ENCODE results near the gene GORAB.

DNA sequence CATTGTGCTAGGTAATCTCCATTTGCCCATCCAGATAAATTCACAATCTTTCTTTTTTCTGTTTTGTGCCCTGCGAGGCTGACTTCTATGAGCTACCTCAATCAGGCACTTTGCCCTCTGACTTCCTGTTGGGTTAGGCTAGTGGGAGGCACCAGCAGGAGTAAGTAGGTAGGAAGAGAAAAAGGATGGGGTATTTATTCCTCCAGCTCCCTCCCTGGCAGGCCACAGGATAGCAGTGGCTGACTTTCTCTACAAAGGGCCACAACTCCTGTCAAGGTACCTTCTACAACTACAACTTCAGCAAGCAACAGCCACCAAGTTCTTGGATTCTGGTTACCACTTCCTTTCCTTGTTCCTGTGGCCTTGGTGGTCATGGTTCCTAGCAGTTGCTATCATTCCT is 18.8 kb upstream of the GORAB start:
- TF ChIP-seq, protein P1, sequence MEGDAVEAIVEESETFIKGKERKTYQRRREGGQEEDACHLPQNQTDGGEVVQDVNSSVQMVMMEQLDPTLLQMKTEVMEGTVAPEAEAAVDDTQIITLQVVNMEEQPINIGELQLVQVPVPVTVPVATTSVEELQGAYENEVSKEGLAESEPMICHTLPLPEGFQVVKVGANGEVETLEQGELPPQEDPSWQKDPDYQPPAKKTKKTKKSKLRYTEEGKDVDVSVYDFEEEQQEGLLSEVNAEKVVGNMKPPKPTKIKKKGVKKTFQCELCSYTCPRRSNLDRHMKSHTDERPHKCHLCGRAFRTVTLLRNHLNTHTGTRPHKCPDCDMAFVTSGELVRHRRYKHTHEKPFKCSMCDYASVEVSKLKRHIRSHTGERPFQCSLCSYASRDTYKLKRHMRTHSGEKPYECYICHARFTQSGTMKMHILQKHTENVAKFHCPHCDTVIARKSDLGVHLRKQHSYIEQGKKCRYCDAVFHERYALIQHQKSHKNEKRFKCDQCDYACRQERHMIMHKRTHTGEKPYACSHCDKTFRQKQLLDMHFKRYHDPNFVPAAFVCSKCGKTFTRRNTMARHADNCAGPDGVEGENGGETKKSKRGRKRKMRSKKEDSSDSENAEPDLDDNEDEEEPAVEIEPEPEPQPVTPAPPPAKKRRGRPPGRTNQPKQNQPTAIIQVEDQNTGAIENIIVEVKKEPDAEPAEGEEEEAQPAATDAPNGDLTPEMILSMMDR (IDR thresholded peaks at IDR 0.05): no peak
- TF ChIP-seq POLR2A (IDR thresholded peaks at IDR 0.05): no peak
- TF ChIP-seq POLR2AphosphoS5 (IDR thresholded peaks at IDR 0.05): no peak

All from prostate gland (tissue), 2 donors.